Bronchial epithelial cell (primary cell): Measurements from ENCODE around the gene SNTB2. TPM values are rescaled to one million over a fixed set of nuclear protein-coding genes. Genes with fewer than 3 reads are reported as not detected.

Experiments
- DNase-seq: peaks from one replicate; pipeline ENCODE4 v3.0.0-alpha.2; 2010; ENCODE audit warnings: low read depth
- FAIRE-seq: peaks from 2 replicates; lab custom pipeline; 2011; peaks lifted over from hg19 to GRCh38; lab: Jason Lieb, UNC
- H3K27me3 ChIP-seq: 2 replicates; pipeline ENCODE4 v1.5.1; 2011; ENCODE audit warnings: low read length; ENCODE audit not compliant: control insufficient read depth, insufficient read depth
- H3K36me3 ChIP-seq: 2 replicates; pipeline ENCODE4 v1.5.1; 2011; ENCODE audit warnings: low read length; ENCODE audit not compliant: control insufficient read depth, insufficient read depth
- H3K4me3 ChIP-seq: 2 replicates; pipeline ENCODE4 v1.5.1; 2011; ENCODE audit warnings: mild to moderate bottlenecking, low read depth, low read length, control low read depth
- CTCF ChIP-seq: IDR thresholded peaks from 2 replicates; pipeline ENCODE4 v1.5.1; 2011; ENCODE audit warnings: mild to moderate bottlenecking, moderate library complexity, low read length, control low read depth, inconsistent platforms; ENCODE audit not compliant: insufficient read depth, severe bottlenecking
- total RNA-seq: library from RNA; depleted of rRNA; stranded (reverse); fragments of >200 nt; gene quantifications from 2 replicates; pipeline ENCODE4 v1.2.1, GENCODE V29; 2014

The SNTB2 gene
- total RNA-seq, 1 donor from 2014 or later: 10.5 TPM

- DNase-seq: no peak
- H3K36me3 ChIP-seq: no peaks in the 10 kb centered on the region
- H3K27me3 ChIP-seq: no peaks in the 10 kb centered on the region
- H3K4me3 ChIP-seq: no peak overlapping the region
- TF ChIP-seq CTCF: no peak
- FAIRE-seq: no peak
These were observed 17.2 kb downstream of the SNTB2 start for GRCh38 chr16:69204172-69204571.

DNA sequence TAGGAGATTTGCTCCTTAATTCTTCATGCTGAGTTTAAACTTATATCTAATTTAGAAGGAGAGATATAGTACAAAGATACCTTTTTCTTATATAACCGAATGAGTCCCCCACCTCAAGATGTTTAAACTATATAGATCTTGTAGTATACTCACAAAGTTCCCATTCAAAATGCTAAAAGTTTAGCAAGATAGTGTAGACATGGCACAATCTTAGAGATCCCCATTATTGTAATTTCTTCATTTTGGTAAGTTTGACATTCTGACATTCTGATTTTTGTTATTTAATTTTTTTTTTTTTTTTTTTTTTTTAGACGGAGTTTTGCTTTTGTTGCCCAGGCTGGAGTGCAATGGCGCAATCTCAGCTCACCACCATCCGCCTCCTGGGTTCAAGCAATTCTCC is 22.8 kb downstream of the SNTB2 start:
- Histone ChIP-seq H3K4me3 (no peak overlapping the region), H3K27me3 (no peaks in the 10 kb centered on the region), H3K36me3 (no peaks in the 10 kb centered on the region)
- DNase-seq: no peak
- TF ChIP-seq CTCF: no peak
- no peak for FAIRE-seq

DNA sequence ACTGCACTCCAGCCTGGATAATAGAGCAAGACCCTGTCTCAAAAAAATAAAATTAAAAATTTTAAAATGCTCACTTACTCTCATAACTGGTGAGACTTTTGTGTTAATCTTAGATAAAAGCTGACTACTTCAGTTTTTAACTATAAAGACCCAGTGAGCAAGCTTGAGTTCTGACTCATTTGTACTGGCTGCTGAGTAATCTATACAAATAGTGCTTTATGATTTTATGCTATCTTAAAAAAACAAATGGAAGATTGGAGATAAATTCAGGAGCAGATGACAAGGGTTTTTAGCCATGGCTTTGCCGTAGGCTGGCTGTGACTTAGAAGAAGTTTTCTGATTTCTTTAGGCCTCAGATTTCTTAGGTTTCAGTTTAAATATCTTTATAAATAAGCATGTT is 30.5 kb downstream of the SNTB2 start:
- Histone ChIP-seq H3K36me3 (no peaks in the 10 kb centered on the region), H3K27me3 (no peaks in the 10 kb centered on the region), H3K4me3 (no peak overlapping the region)
- peak; percentile 80 for DNase-seq
- no peak for FAIRE-seq
- no peak for TF ChIP-seq CTCF

DNA sequence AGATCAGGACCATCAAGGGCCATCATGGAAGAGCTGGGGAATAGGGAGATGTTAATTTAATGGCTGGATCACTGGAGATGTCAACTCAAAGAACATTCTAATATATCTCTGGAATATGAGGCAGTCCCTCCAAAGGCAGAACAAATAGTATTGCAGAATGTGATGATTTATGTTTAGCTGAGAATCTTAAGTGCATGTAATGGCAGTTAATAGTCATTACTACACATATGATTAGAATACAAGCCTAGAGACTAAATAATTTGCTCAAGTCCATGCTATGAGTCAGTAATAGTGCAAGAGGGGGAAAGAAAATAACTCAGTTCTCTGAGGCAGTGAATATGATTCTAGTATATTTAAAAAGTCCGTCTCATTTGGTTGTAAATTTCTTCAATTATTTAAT is 32.3 kb downstream of the SNTB2 start:
- no peaks in the 10 kb centered on the region for H3K36me3 ChIP-seq
- H3K4me3 ChIP-seq: no peak overlapping the region
- FAIRE-seq (no peak), DNase-seq (no peak)
- no peaks in the 10 kb centered on the region for H3K27me3 ChIP-seq
- no peak for TF ChIP-seq CTCF

DNA sequence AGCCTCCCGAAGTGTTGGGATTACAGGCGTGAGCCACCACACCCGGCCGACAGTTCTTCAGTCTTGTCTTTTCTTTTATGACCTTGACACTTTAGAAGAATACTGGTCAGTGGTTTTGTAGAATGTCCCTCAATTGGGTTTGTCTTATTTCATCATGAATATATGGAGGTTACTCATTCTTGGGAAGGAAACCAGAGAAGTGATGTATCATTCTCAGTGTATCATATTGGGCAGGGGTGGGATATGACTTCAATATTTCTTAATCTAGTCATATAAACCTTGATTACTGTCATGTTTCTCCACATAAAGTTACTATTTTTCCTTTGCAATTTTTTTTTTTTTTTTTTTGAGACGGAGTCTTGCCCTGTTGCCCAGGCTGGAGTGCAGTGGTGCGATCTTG is 36.9 kb downstream of the SNTB2 start:
- DNase-seq: peak; percentile 22
- FAIRE-seq: no peak
- Histone ChIP-seq H3K36me3 (no peaks in the 10 kb centered on the region), H3K4me3 (no peak overlapping the region), H3K27me3 (no peaks in the 10 kb centered on the region)
- no peak for TF ChIP-seq CTCF

- H3K4me3 ChIP-seq: no peak overlapping the region
- no peaks in the 10 kb centered on the region for H3K27me3 ChIP-seq
- H3K36me3 ChIP-seq: no peaks in the 10 kb centered on the region
- FAIRE-seq (no peak), DNase-seq (no peak)
- TF ChIP-seq CTCF: no peak
These were observed 38.2 kb downstream of the SNTB2 start for GRCh38 chr16:69225121-69225520.
